ENCODE data around the gene BICRA.

The BICRA gene

DNA sequence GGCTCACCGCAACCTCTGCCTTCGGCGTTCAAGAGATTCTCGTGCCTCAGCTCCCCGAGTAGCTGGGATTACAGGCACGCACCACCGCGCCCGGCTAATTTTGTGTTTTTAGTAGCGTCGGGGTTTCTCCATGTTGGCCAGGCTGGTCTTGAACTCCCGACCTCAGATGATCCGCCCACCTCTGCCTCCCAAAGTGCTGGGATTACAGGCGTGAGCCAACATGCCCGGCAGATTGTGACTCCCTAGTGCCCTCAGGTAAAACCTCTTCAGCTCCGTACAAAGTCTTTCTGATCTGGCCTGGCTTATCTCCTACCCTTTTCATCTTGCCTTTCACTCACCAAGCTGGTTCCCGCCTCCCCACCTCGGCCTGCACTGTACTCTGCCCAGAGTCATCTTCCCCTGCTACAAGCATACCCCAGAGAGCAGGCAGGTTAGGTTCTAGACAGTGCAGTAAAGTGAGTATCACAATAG is 15.0 kb downstream of the BICRA start:
- DNase-seq (ENCODE audit: insufficient read length, low spot score) (no peak), FAIRE-seq (no peak)

DNA sequence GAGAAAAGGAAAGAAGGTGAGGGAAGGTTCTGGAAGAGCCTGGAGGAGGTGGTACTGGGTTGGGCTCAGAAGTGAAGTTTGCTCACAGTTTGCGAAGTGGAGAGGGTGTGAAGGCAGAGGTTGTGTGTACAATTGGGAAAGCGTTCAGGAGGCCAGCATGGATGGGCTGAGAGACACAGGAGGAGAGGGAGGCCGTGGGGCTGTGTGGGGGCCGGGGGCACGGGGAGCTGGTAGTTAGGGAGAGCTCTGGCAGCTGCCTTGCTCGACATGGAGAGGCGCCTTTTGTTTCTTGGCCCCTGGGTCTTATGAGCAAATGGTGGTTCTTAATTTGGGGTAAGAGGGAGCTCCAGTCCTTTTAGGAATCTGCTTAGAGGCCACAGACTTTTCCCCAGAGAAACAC is 16.7 kb downstream of the BICRA start:
- FAIRE-seq = no peak
- TF ChIP-seq, protein P1, sequence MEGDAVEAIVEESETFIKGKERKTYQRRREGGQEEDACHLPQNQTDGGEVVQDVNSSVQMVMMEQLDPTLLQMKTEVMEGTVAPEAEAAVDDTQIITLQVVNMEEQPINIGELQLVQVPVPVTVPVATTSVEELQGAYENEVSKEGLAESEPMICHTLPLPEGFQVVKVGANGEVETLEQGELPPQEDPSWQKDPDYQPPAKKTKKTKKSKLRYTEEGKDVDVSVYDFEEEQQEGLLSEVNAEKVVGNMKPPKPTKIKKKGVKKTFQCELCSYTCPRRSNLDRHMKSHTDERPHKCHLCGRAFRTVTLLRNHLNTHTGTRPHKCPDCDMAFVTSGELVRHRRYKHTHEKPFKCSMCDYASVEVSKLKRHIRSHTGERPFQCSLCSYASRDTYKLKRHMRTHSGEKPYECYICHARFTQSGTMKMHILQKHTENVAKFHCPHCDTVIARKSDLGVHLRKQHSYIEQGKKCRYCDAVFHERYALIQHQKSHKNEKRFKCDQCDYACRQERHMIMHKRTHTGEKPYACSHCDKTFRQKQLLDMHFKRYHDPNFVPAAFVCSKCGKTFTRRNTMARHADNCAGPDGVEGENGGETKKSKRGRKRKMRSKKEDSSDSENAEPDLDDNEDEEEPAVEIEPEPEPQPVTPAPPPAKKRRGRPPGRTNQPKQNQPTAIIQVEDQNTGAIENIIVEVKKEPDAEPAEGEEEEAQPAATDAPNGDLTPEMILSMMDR (IDR thresholded peaks at IDR 0.05; ENCODE audit: insufficient read depth, missing control alignments) = no peak
- no peak for DNase-seq (ENCODE audit: insufficient read length, low spot score)

More for the DNA sequence above, 15.0 kb downstream of the BICRA start:
- TF ChIP-seq, protein P1 (IDR thresholded peaks at IDR 0.05; ENCODE audit: insufficient read depth, missing control alignments) = no peak

DNA sequence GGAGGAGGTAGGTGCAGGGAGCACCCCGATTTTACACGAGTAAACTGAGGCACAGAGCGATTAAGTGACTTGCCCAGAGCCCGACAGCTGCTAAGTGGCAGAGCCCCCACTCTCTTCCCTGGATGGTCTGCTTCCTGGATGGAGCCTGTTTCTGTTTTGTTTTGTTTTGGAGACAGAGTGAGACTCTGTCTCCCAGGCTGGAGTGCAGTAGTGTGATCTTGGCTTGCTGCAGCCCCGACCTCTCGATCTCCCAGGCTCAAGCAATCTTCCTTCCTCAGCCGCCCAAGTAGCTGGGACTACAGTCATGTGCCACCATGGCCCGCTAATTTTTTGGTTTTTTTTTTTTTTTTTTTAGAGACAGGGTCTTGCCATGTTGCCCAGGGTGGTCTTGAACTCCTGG is 17.3 kb downstream of the BICRA start:
- DNase-seq (ENCODE audit: insufficient read length, low spot score) (no peak), FAIRE-seq (no peak)
- TF ChIP-seq, protein P1 (IDR thresholded peaks at IDR 0.05; ENCODE audit: insufficient read depth, missing control alignments) = no peak

DNA sequence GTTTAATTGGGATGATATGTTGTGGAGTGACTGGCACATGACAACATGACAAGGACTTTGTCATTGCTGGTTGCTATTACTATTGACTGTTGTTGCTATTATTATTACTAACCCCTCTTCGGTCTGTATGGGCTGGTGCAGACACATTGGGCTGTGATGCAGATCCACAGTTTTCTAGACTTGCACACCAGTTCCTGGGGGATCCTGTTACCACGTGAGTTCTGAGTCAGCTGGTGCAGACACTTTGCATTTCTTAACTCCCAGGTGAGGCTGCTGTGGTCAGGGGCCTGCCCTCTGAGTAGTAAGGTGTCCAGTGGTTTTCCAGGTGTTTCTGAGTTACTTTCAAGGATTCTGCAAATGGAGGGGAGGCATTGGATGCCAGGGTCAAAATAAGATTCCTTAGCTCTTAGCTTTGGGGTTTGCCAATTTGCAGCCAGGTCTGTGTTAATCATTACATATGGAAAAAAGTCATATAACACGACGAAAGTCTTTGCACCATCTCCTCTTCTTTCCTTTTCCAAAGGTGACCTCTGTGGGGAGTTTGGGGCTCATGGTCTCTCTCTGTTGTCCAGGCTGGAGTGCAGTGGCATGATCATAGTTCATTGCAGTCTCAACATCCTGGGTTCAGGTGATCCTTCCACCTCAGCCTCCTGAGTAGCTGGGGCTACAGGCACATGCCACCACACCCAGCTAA is 19.3 kb downstream of the BICRA start:
- TF ChIP-seq, protein P1 (IDR thresholded peaks at IDR 0.05; ENCODE audit: insufficient read depth, missing control alignments) = no peak
- DNase-seq (ENCODE audit: insufficient read length, low spot score) (no peak), FAIRE-seq (no peak)

DNA sequence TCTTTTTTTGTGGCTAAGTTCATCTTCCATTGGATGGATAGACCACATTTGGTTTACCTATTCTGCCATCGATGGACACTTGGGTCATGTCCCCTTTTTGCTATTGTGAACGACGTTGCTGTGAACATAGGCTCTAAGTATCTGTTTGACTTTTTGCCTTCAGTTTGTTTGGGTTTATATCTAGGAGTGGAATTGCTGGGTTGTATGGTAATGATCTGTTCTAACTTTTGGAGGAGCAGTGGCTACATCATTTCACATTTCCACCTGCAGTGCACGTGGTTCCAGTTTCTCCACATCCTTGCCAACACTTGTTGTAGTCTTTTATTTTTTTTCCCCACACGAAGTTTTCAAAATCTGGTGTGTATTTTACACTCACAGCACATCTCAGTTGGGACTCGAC is 21.7 kb downstream of the BICRA start:
- TF ChIP-seq, protein P1 (IDR thresholded peaks at IDR 0.05; ENCODE audit: insufficient read depth, missing control alignments) = no peak
- FAIRE-seq = no peak

DNA sequence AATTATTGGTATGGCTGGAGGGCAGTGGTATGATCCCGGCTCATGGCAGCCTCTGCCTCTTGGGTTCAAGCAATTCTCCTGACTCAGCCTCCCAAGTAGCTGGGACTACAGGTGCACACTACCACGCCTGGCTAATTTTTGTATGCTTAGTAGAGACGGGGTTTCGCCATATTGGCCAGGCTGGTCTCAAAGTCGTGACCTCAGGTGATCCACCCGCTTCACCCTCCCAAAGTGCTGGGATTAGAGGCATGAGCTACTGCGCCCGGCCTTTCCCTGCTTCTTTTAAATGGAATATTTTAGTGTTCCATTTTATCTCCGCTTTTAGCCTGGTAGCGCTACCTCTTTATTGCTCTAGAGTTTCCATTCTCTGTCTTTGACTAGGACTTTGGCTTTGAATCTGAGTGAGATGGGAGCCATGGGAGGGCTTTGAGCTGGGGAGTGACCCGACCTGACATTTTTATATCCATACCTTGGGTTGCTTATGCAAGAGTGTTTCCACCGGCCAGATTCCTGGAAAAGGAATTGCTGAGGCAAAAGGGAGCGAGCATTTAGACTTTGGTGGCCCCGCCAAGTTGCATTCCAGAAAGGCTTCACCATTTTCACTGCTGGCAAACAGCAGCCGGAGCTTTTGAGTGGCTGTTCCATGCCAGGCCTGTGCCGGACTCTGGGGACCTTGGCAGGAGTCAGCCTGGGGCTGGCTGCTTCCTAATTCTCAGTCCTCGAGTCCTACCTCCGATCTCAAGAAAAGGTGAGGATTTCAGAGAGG is 22.9 kb downstream of the BICRA start:
- TF ChIP-seq, protein P1 (IDR thresholded peaks at IDR 0.05; ENCODE audit: insufficient read depth, missing control alignments) = no peak
- no peak for FAIRE-seq

More for the DNA sequence above, 21.7 kb downstream of the BICRA start:
- DNase-seq (ENCODE audit: insufficient read length, low spot score) = no peak

DNA sequence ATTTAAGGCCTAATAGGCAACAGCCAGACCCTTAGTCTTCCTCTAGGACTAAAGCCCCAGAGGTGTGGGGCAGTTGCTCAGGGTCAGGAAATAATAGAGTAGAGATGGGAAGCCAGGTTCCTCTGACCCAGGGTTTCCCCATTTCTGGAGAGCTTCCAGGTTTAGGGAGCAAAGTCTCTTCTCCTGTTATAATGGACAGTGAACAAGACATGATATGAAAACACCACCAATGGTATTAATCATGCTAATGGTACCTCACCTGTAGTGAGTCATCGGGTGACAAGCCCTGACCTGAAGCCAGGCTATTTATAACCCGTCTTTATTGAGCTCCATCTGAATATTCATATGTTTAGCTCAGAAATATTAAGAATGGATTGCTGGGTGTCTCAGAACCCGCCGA is 24.6 kb downstream of the BICRA start:
- TF ChIP-seq, protein P1 (IDR thresholded peaks at IDR 0.05; ENCODE audit: insufficient read depth, missing control alignments) = no peak
- FAIRE-seq (no peak), DNase-seq (ENCODE audit: insufficient read length, low spot score) (no peak)

More for the DNA sequence above, 22.9 kb downstream of the BICRA start:
- no peak for DNase-seq (ENCODE audit: insufficient read length, low spot score)
